ENCODE results near the gene IL22.

GRCh38 chr12:68236421-68237059, 16.9 kb downstream of the IL22 start:
- TF ChIP-seq CTCF (IDR thresholded peaks at IDR 0.05; ENCODE audit: low read depth, low read length, missing input control) (peak; percentile 21), HNF4A (conservative IDR thresholded peaks at IDR 0.05) (no peak), TAF1 (conservative IDR thresholded peaks at IDR 0.05) (no peak), ZBTB33 (IDR thresholded peaks at IDR 0.05) (no peak), ATF3 (IDR thresholded peaks at IDR 0.05) (no peak), REST (IDR thresholded peaks at IDR 0.05) (no peak), MAX (IDR thresholded peaks at IDR 0.05) (no peak), JUND (IDR thresholded peaks at IDR 0.05) (no peak), SP1 (IDR thresholded peaks at IDR 0.05) (peak; percentile 17), RAD21 (IDR thresholded peaks at IDR 0.05) (no peak), HNF4G (IDR thresholded peaks at IDR 0.05) (no peak), NR2F2 (IDR thresholded peaks at IDR 0.05) (no peak), RXRA (IDR thresholded peaks at IDR 0.05) (no peak), EGR1 (IDR thresholded peaks at IDR 0.05; ENCODE audit: low read depth in 2 of 2) (no peak)
